Fibroblast of the aortic adventitia (primary cell): ENCODE data around the gene SDCCAG8. TPM values are rescaled to one million over a fixed set of nuclear protein-coding genes. Genes with fewer than 3 reads are reported as not detected.

Experiments
- DNase-seq: peaks from one replicate; pipeline ENCODE4 v3.0.0-alpha.2; 2010; ENCODE audit warnings: low read depth
- H3K4me3 ChIP-seq: 2 replicates; pipeline ENCODE4 v1.5.1; 2011; ENCODE audit warnings: low read depth, mild to moderate bottlenecking, control low read depth, low read length, moderate library complexity
- total RNA-seq: library from RNA; depleted of rRNA; stranded (reverse); fragments of >200 nt; gene quantifications from 2 replicates; pipeline ENCODE4 v1.2.3, GENCODE V29; 2012; ENCODE audit warnings: low replicate concordance
- TF ChIP-seq, protein P1 (sequence below): IDR thresholded peaks from 2 replicates; pipeline ENCODE4 v1.5.1; 2011; ENCODE audit warnings: mild to moderate bottlenecking, low read length, control low read depth, inconsistent platforms; ENCODE audit not compliant: insufficient read depth

Gene SDCCAG8
- total RNA-seq, 1 donor, result 69.2 TPM

DNA sequence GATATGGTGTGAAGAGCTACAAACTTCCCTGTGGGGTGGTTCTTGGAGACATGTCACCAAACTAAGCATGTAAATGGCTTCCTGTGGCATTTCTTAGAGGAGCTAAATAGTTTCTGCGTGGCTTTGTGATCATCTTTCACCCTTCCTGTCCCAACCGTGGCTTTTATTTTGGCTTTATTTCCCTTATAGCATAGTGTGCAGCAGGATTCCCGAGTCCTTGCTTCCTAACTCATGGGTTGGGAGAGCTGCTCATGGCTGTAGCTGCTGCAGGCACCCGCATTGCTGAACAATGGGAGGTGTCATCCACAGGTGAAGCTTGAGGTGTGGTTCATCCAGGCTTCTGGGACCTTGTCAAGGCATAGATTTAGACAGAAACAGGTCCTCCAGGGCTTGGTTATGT lies 192.0 kb downstream of the SDCCAG8 start:
- H3K4me3 ChIP-seq, result no peak overlapping the region
- TF ChIP-seq, protein P1, sequence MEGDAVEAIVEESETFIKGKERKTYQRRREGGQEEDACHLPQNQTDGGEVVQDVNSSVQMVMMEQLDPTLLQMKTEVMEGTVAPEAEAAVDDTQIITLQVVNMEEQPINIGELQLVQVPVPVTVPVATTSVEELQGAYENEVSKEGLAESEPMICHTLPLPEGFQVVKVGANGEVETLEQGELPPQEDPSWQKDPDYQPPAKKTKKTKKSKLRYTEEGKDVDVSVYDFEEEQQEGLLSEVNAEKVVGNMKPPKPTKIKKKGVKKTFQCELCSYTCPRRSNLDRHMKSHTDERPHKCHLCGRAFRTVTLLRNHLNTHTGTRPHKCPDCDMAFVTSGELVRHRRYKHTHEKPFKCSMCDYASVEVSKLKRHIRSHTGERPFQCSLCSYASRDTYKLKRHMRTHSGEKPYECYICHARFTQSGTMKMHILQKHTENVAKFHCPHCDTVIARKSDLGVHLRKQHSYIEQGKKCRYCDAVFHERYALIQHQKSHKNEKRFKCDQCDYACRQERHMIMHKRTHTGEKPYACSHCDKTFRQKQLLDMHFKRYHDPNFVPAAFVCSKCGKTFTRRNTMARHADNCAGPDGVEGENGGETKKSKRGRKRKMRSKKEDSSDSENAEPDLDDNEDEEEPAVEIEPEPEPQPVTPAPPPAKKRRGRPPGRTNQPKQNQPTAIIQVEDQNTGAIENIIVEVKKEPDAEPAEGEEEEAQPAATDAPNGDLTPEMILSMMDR, result no peak
- DNase-seq, result no peak

DNA sequence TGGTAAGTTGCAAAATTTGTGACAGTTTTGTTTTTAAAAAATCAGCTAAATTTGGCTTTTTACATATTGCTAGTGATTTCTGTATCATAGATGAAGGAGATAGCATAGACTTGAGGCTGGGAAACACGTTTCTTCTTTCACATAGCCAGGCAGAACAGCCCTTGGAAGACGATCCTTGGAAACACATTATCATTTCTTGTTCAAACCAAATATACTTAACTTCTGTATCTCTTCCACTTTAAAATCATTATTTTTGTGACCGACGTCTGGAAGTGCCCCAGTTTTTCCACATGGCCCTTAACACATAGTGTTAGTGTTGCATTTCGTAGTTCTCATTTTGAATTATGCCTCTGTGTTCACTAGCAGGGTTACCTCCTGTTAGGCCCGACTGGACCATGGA lies 193.5 kb downstream of the SDCCAG8 start:
- TF ChIP-seq, protein P1, result no peak
- no peak for DNase-seq

DNA sequence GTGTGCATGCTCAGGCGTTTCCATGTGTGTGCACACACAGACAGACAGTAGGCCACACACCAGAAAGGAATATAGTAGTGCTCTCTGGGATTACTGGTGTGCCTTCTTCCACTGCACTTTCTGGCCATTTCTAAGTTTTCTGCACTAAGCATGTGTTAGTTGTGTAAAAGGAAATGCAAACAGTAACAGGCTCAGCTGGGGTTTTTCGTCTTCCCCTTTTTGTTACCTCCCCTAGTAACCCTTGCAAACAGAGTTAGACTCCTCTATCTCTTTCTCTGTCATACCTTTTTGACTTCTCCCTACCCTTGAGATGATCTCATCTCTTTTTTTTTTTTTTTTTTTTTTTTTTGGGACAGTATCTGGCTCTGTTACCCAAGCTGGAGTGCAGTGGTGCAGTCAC lies 196.3 kb downstream of the SDCCAG8 start:
- TF ChIP-seq, protein P1, result no peak
- no peak for DNase-seq
- H3K4me3 ChIP-seq, result no peak overlapping the region

More for the DNA sequence above, 193.5 kb downstream of the SDCCAG8 start:
- no peak overlapping the region for H3K4me3 ChIP-seq

DNA sequence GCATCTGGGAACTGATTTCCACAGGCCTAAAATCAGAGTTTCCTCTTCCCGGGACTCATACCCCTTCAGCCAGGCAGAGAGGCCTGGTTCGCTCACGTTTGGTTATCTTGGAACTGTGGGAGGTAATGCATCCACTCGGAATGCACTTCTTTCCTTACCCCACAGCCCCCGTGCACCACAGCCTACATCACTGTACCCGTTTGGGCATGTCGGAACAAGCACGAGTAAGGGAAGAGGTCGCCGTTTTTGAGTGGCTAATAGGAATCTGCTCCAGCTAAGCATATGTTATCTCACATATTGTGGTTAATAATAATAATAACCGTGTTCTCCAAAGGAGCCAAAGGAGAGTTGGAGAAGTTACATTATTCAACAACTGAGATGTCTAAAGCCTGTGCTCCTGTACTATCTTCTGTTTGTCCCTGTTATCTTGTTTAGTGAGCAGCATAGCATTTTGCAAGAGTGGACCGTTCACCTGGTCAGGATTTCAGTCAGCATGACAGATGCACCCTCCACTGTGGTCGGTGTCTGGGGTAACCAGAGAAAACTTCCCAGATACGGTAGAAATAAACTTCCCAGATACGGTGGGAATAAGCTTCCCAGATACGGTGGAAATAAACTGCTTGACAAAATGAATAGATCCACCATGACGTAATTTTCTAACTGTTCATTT lies 198.6 kb downstream of the SDCCAG8 start:
- no peak for DNase-seq
- TF ChIP-seq, protein P1, result no peak

DNA sequence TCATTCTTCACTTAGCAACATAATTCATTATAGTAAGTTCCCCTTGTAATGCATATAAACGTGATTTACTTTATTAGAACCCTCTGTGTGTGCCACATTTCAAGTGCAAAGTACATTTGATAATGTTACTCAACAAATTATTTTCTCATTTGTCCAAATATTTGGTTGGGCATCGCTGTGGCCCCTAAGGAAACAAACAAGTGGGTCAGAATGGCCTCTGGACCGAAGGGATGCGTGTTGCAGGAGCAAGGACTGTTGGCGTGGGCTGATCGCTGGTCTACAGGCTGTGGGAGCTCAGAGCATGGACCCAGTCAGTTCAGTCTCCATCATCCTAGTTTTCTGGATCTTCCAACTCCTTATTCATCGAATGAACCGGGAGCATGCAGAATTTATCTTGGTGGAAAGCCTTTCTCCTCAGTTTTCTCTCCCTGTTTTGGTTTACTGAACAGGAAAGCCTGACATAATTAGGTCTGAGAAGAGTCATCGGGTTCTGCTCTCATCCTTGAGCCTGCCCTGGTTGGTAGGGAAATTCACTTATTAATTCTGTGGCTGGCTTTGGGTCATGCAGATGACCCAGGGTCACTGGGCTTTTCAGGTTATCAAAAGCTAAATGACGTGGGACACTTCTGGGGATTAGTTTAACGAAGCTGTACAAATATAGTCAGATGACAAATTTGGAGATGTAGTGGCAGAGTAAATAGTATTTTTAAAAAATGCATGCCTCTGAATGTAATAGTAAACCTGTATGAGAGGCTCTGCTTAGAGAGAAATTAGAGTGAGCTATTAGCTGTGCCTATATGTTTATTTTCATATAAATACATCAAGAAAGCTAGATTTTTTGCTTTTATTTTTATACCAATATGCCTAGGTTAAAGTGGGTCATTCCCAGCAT lies 200.2 kb downstream of the SDCCAG8 start:
- TF ChIP-seq, protein P1, result no peak
- H3K4me3 ChIP-seq, result no peak overlapping the region
- no peak for DNase-seq

More for the DNA sequence above, 198.6 kb downstream of the SDCCAG8 start:
- no peak overlapping the region for H3K4me3 ChIP-seq

DNA sequence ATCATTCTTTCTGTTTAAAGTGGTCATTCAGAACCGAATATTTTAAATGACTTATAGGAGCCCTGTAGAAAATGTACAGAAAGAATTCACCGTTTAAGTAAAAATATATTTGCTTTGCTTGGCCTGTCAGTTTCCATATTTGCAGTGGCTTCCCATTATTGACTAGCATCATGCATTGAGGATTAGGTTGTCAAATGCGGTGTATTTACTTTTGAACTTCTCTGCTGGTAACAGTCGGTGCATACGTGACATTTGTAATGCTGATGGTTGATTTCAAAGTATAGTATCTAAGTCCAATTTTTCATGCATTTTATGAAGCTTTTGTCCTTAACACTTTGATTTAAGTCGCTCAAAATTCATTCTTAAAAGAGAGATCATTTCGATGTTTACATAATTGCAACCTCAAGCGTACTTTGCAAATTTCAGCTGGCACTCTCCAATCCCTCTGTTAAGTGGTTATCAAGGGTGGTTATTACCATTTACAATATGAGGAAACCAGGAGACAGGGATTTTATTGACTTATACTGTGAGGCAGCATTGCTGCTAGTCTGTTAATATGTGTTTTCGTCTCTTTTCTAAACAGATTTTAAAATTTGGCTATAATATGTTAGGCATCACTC lies 201.6 kb downstream of the SDCCAG8 start:
- DNase-seq, result no peak
- H3K4me3 ChIP-seq, result no peak overlapping the region
- TF ChIP-seq, protein P1, result no peak
